ENCODE results near the gene CFAP61.
"Not testable (repeated sequence)": the region's sequence is repeated elsewhere in the genome, so short reads cannot be mapped to it uniquely, and the experiment has no call there.

The CFAP61 gene

DNA sequence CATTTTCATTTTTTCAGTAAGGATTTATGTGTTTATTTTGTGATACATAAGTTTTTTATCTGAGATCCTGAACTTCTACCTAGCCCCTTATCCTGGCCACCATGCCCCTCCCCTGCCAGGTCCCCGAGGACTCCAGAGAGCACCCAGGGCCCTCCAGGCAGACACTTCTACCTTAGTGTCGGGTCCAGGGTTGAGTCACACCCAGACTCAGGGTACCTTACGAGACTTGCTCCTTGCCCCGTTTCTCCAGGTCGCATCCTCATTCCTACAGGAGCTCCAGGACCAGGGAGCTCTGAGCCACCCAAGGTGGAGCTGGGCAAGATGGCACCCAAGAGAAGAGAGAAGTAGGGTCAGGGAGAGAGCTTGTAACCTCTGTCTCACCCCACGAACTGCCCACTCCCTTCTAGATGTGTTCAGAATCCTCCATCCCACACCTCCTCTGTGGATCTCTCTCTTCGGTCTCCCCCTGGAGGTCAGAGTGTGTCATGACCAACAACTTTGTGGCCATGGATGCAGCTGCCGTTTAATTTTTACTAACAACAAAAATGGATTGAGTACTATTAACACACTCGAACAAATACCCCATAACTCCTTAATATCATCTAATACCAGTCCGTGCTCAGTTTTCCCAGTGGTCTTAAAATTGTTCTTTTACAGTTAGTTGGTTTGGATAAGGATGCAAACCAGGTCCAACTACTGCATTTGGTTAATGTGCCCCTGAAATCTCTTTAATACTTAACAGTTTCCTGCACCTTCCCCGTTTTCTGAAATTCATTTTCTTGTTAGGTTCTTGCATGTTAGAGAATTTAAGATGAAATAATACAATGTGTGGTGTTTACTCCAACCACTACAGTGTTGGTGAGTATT lies 185.0 kb downstream of the CFAP61 start:
- DNase-seq: no peak

DNA sequence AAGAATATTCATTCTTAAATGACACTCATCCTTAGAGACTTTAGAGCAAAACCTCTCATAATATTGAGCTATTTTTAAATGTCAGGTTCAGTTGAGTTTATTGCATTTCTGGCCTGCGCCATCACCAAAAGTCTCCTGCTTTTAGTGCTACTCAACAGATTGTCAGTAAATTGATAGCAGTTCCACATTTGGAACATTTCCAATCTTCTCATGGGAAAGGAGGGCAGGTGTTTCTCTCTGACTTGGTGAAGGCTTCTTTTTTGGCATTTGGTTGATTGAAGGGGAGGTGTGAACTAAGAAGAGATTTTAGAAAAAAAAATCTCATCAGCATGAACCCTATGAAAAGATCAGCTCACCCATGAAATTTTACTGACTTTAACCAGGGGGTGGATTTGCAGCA lies 189.6 kb downstream of the CFAP61 start:
- DNase-seq: no peak

DNA sequence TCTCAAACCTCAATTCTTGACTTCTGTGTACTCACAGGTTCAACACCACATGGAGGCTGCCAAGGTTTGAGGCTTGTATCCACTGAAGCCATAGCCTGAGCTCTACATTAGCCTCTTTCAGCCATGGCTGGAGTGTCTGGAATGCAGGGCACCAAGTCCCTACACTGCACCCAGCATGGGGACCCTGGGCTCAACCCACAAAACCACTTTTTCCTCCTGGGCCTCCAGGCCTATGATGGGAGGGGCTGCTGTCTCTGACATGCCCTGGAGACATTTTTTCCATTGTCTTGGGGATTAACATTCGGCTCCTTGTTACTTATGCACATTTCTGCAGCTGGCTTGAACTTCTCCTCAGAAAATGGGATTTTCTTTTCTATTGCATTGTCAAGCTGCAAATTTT lies 192.1 kb downstream of the CFAP61 start:
- DNase-seq: not testable (repeated sequence)

DNA sequence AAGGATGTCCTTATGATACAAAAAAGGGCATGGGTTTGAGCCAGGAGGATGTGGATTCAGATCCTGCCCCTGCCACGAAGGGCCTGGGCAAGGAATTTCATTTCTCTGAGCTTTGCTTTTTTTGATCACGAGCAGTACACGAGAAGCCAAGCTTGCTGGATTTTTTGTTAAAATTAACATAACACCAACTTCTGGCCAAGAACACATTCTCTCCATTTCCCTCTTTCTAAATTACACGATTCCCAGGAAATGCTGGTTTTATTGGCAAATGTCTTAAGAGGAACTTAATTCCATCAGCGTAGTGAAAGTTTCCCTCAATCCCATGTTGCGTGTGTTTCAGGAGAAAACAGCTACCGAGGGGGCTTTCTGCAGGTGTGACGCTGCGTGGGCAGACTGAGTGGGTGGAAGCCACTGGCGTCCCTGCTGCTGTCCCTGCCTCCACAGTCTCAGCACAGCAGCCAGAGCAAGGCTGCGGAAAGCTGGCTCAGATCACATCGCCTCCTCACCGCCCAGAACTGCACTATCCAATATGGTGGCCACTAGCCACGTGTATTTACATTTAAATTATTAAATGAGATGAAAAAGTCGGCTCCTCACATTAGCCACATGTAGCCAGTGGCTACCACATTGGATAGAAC lies 194.8 kb downstream of the CFAP61 start:
- DNase-seq: no peak

DNA sequence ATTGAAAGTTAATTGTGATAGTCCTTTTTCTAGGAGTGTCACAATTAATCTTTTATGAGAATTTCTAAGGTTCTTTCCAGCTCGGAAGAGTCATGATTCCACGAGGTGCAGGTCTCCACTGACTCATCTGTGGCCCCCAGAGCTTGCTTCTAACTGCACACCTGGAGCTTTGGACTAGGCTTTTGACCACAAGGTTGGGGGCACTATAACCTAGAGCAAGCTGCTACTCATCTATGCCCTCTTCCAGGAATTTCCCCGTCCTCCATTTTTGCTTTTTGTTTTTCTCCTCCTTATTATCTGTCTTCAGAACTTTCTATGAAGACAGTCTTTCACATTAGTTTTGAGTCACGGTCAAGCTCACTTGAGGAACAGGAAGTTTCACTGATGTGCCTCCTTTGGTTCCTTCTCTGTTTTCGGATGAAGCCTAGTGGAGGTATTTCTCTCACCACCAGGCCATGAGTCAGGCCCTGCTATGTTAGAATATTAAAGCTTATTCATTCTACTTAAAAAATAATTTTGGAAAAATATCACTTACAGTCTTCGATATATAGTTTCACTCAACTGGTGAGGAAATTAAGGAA lies 196.4 kb downstream of the CFAP61 start:
- no peak for DNase-seq

DNA sequence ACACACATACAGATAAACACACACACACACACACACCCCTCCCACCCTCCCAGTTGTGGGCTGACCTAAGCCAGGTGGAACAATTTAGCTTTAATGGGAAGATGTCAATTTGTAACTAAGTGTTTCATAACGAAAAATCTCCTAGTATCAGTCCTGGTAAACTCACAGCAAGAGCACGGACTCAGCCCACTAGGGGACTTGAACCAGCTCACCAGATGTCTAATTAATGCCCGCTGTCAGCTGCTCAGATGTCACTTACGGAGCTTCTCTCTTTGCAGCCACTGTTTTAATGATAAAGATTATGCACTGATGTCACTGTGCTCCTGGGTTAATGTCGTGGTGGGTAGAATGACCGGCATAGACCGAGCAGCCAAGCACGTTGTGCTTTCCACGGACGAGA lies 199.0 kb downstream of the CFAP61 start:
- DNase-seq: no peak

DNA sequence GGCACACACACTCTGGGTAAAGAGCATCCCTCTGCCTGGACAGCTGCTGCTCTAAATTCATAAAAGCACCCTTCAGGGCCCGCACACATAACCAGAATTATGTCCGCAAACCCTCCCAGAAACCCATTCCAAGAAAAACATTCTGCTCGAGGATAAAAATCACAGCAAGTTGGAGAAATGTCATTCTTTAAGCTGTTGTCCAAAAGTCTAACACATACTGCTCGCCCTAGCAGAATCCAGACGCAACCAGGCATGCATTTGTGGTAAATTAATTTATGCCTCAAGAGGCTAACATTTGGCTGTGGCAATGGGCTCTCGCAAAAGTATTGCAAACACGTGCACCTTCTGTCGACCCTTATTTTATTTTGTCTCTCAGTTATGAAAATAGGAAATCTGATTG lies 199.5 kb downstream of the CFAP61 start:
- DNase-seq: no peak

DNA sequence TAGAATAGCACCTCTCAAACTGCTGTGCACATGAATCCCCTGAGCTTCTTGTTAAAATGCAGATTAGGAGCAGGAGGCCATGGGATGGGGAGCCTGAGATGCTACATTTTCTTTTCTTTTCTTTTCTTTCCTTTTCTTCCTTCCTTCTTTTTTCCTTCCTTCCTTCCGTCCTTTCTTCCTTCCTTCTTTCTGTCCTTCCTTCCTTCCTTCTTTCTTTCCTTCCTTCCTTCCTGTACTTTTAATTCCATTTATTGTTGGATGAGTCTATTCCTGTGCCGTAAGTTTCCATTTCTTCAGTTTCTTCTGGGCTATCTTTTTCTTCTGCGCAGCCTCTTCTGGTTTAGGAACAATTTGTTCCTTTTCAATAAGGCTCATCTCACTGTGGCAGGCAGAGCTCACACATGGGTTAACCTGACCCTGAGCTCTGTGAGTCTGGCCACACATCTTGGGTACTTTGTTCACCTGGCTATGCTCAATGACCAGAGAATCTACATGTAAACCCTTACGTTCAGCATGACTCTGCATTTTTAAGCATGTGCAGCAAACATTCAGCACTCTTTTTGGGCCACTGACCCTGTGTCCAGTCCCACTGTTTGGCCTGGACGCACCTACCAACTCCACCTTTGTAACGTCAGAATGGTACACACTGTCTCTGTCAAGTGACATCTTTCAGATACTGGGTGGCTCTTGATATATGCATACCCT lies 200.9 kb downstream of the CFAP61 start:
- no peak for DNase-seq

DNA sequence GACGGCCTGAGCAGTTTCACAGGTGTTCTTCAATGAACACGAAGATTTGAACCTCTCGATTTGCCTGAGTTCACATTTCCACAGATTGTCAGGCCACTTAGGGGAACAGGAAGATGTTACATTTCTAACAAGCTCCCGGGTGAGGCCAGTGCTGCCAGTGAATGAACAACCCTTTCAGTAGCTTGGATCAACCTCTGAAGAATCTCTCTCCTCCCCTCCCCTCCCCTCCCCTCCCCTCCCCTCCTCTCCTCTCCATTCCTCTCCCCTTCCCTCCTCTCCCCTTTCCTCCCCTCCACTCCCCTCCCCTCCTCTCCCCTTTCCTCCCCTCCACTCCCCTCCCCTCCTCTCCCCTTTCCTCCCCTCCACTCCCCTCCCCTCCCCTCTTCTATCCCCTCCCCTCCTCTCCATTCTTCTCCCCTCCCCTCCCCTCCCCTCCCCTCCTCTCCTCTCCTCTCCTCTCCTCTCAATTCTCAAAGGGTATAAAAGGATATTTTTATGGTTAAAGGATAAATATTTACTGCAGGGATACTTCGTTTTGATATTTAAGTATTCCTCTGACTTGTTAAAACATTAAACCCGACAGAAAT lies 201.5 kb downstream of the CFAP61 start:
- DNase-seq: no peak

DNA sequence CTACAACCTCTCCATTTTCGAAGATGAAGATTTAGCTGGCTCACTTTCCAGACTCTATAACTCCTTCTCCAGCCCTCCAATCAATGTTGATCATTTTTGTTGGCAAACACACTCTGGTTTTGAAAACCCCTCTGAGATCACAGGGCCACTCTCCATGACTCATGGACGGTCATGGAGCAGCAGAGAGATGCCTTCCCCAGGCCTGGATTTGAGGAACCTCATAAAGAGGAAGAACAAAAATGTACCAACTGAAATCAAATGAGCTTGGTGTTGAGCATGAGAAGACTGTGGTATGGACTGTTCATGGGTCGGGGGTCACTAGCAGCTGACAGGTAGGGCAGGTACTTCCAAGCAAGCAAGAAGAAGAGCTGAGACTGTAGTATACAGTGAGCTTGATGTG lies 202.8 kb downstream of the CFAP61 start:
- DNase-seq: no peak

DNA sequence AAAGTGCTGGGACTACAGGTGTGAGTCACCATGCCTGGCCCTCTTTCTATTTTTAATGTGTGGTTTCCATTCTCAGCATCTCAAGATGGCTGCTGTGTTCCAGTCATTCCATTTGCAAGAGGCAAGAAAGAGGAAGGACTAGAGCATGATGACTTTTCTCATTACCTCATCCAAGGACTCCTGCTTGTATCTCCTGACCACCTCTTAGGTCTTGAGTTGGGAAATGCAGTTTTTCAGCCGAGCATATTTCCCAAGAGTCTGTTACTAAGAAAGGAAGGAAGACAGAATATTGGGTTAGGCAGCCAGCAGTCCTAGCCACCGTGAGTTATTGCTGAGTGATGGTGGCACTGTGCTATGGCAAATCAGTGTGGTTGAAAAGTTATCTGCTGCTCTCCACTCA lies 207.2 kb downstream of the CFAP61 start:
- no peak for DNase-seq

DNA sequence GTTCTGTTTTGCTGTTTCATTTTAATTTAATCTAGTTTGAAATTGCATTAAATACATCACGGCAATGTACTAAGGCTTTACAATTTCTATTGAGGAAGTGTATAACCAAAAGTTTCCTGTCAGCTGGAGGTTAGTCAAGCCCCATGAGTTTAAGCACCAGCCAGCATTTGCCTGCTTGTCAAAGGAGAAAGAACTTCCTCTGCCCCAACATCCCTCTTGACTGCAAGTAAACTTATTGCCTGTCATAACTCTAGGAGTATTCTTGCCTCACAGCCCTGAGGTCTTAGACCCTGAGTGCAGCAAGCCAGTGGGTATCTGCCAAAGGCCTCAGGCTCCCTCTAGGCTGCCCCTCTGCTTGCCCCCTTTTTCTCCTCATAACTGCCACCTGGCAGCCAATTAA lies 208.8 kb downstream of the CFAP61 start:
- no peak for DNase-seq

DNA sequence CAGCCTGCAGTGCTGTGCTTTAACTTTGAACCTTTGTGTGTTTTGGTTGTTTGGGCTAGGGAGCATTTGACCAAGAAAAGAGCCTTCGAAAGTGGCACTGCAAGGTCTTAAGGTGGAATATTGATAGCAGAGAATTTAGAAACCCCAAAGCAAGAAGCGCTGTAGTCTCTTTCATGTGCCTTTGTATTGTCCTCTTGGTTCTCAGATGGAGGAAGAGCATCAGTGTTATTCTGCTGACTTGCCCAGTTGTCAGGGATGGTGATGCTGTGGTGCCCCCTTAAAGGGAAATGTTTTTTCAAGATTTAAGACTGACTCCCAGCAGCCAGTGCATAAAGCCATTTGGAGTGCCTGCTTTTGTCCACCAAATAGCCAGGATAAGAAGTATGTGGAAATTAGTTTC lies 212.9 kb downstream of the CFAP61 start:
- DNase-seq: no peak

DNA sequence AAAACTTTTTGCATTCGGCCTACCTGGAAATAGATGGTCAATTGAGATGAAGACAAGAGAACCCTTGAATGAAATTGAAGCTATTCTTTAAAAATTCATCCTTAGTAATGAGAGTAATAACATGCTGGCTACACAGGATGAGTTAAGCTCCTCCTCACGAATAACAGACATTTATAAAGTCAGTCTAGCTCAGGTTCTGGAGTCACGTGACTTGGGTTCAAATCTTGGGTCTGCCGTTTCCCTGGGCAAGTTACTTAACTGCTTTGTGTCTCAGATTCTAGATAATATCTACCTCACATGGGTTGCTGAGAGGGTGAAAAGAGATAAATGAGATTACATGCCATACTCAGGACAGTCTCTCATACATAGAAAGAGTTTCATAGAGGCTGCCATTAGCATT lies 214.2 kb downstream of the CFAP61 start:
- no peak for DNase-seq

DNA sequence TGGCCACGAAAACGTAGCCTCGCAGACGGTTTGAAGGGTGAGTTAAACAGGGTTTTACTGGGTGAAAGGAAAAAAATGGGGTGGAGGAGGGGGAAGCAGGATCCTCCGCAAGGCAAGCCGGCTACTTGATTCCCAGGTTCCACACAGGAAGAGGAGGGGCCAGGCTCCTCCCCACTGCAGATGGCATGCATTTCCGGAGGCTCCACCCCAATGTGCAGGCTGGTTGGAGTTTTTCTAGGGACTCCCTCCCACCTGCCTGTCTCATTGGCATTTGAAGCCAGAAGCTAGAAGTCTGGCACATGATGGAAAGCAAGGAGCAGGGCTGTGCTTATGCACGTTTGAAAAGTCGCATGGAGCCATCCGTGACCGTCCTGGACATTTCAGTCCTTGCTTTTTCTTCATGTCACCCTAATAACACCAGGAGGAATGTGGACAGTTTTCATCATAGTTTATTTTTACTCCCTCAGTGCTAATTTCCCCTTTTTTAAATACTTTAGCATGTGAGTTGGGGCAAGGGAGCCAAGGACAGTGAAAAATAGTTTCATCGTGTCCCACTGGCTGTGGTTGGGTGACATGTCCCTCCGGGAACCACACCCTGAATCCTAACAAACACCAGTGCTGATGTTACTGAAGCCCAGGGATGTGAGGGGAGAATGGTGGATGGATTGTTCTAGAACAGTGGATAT lies 215.5 kb downstream of the CFAP61 start:
- no peak for DNase-seq

DNA sequence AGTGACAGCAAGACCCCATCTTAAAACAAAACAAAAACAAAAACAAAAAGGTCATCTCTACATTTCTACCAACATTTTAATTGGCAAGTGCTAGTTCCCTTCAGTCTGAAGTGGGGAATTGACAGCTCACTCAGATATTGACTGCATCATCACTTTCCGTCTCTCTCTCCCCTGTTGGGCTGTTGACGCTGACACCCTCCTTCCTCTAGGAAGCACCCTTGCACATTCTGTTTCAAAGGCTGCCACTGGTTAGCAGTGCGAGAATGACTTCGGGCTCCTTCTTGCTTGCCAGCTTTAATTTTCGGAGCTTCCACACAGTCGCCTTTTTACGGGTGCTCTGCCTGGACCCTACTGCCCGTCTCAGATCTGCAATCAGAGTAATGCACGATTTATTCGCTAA lies 218.9 kb downstream of the CFAP61 start:
- DNase-seq: no peak

DNA sequence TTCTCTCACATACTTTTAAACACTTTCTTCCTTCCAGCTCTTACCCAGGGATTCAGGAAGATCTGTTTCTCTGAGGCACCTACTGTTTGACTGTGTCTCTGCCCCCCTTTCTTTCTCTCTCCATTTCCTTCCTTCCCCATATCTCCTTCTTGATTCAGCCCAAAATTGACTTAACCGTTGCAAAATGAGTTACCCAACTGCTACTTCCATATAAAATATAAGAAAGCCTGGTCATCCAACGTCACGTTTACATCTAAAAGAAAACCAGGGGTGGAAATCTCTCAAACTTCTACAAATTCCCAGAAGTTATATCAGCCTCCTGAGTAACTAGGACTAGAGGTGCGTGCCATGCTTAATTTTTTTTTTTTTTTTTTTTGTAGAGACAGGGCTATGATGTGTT lies 220.4 kb downstream of the CFAP61 start:
- DNase-seq: no peak

DNA sequence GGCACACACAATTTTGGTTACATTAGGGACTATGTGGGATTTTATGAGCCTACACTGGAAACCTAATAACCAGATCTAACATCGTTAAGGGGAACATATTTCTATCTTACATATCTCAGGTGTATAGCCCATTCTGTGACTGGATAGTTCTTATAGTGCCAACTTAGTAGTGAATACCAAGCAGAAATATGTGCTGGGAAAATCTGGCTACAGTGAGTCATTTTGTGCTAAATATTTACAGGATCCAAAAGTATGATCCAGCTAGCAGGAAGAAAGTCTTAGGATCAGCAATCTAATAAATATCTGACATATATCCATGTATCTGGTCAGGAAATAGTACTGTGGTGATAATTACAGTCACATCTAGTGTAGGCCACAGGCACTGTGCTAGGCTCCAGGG lies 221.0 kb downstream of the CFAP61 start:
- no peak for DNase-seq

DNA sequence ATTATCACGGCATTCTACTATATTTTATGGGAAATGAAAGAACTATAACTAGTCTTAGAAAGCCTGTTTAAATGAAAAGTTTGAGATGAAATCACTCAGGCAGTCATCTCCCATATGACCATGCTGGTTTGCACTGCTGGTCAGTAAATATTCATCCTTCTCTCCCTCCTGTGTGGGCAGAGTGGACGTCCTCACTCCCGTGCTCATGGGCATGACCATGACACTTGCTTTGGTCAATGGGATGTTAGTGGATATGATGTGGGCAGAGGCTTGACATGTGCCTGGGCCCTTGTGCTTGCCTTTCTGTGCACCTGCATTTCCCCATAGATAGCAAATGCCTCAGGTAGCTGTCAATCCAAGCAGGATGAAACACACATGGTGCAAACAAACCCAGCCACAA lies 222.5 kb downstream of the CFAP61 start:
- DNase-seq: no peak

DNA sequence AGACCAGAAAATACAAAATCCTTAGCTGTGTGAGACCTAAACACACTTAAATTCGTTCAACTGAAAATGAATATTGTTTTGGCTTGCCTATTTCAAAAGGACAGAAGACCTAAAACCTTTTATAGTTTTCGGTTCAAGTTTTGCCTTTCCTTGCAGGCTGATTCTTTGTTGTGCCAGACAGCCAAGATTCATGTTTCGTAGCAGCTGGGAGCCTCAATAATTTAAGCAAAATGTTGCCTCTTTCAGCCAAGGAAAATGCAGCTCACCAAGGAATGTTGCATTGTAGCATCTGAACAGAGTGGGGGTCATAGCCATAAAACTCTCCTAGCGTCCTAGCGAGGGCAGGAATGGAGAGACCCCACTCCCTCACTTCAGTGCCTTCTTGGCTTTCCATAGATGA lies 223.3 kb downstream of the CFAP61 start:
- no peak for DNase-seq

DNA sequence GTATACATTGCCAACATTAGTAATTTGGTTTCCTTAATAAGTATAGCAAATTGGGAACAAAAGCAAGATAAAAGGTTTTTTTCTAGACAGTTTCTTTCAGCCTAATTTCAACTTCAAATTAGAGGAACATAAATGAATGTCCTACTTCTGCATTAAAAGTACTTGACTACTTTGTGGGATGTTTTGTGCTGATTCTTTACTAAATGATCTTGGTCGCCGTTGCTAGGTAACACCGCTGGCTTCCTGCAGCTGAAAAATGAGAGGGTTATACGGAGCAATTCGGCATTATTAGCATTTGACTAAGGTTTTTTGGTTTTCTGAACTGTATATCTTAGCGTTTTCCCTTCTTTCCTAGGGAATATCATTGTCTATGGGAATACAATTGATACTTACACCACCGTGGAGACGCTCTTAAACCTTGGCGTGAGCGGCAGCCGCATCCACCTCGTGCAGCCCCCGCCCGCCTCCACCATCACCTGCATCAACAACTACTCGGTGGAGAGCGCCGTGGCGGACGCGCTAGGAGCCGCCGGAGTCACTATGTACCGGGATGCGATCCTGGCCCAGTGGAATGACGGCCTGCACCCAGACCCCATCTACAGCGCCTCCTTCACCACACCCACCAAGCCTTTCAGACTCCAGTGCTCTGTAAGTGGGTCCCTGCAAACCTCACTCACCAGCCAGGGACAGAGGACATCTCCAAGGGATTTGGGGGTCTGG lies 224.6 kb downstream of the CFAP61 start:
- DNase-seq: no peak

DNA sequence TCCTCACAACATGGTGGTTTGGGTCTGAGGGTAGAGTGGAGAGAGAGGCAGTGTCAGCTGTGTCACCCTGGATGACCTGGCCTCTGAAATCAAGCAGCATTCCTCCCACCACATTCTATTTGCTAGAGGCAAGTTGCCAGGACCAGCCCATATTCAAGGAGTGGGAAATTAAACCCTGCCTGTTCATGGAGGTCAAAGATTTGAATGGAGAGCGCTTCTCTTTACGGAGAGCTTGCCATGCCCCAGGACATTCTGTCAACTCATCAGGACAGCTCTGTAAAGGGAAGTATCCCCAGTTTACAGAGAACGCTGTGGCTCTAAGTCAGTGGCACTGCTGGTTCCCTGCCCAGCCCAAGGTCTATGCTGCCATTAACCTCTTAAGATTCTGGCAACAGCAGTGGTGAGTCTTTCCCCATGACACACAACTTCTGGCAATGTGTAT lies 225.6 kb downstream of the CFAP61 start:
- DNase-seq: no peak
